OCI-LY3 (cell line): ENCODE results near the gene LAMC2.

Source experiments
- H2AFZ ChIP-seq: fragments of 200-600, 300-600 bp; shearing (Covaris generic); 2 replicates; pipeline ENCODE4 v1.6.0; 2014; ENCODE audit warnings: antibody characterized with exemption, low read depth, low read length
- H3K27ac ChIP-seq: fragments of 200-600, 300-600 bp; sonication (generic); 2 replicates; pipeline ENCODE4 v1.5.1; 2014; ENCODE audit warnings: mild to moderate bottlenecking, low read length, moderate library complexity, mixed read lengths
- H3K27me3 ChIP-seq: fragments of 200-600, 300-600 bp; sonication (generic); 2 replicates; pipeline ENCODE4 v1.6.1; 2014; ENCODE audit warnings: low read depth, low read length, mixed read lengths
- H3K36me3 ChIP-seq: fragments of 200-600, 300-600 bp; sonication (generic); replicated peaks from 2 replicates; pipeline ENCODE3; 2014; ENCODE audit warnings: low read depth, low read length, mixed read lengths
- H3K4me1 ChIP-seq: fragments of 300-600, 200-600 bp; sonication (generic); 2 replicates; pipeline ENCODE4 v1.6.1; 2014; ENCODE audit warnings: low read length, mixed read lengths
- H3K4me2 ChIP-seq: fragments of 200-600, 300-600 bp; sonication (generic); 2 replicates; pipeline ENCODE4 v1.6.1; 2014; ENCODE audit warnings: low read length, mixed read lengths
- H3K4me3 ChIP-seq: fragments of 300-600, 200-600 bp; sonication (generic); 2 replicates; pipeline ENCODE4 v1.5.1; 2014; ENCODE audit warnings: antibody characterized with exemption, mild to moderate bottlenecking, low read length, moderate library complexity
- H3K79me2 ChIP-seq: fragments of 300-600, 200-600 bp; shearing (Covaris generic); 2 replicates; pipeline ENCODE4 v1.6.1; 2014; ENCODE audit warnings: mild to moderate bottlenecking, low read length, mixed read lengths
- H3K9ac ChIP-seq: fragments of 300-600, 200-600 bp; shearing (Covaris generic); 2 replicates; pipeline ENCODE4 v1.6.0; 2014; ENCODE audit warnings: mild to moderate bottlenecking, low read length, moderate library complexity
- H3K9me3 ChIP-seq: fragments of 200-600, 300-600 bp; shearing (Covaris generic); 2 replicates; pipeline ENCODE4 v1.6.1; 2014; ENCODE audit warnings: low read length, mixed read lengths; ENCODE audit not compliant: insufficient read depth
- H4K20me1 ChIP-seq: fragments of 200-600, 300-600 bp; sonication (generic); 2 replicates; pipeline ENCODE4 v1.6.1; 2016; ENCODE audit warnings: low read length, mixed read lengths; ENCODE audit not compliant: insufficient read depth
- EZH2phosphoT487 ChIP-seq: fragments of 200-600 bp; shearing (Covaris generic); IDR thresholded peaks from 2 replicates; pipeline ENCODE4 v1.6.1; 2018; ENCODE audit warnings: antibody characterized with exemption, mixed run types, low read depth
- TF ChIP-seq, protein P1 (sequence below): fragments of 200-600, 300-600 bp; sonication (generic); IDR thresholded peaks from 2 replicates; pipeline ENCODE4 v1.5.1; 2014; ENCODE audit warnings: antibody characterized with exemption, low read length, low read depth

Gene LAMC2

GRCh38 chr1:183281553-183282091 lies 95.6 kb downstream of the LAMC2 start:
- Histone ChIP-seq H3K27me3 (peaks cover 30% of the 10 kb centered on the region), H2AFZ (no peak overlapping the region), H3K79me2 (no peaks in the 10 kb centered on the region), H3K4me1 (no peaks in the 10 kb centered on the region), H3K9me3 (no peaks in the 10 kb centered on the region), H3K9ac (no peak overlapping the region), H3K36me3 (no peaks in the 10 kb centered on the region), H3K27ac (no peak overlapping the region), H4K20me1 (no peaks in the 10 kb centered on the region), H3K4me3 (no peak overlapping the region), H3K4me2 (no peak overlapping the region)
- TF ChIP-seq, protein P1, sequence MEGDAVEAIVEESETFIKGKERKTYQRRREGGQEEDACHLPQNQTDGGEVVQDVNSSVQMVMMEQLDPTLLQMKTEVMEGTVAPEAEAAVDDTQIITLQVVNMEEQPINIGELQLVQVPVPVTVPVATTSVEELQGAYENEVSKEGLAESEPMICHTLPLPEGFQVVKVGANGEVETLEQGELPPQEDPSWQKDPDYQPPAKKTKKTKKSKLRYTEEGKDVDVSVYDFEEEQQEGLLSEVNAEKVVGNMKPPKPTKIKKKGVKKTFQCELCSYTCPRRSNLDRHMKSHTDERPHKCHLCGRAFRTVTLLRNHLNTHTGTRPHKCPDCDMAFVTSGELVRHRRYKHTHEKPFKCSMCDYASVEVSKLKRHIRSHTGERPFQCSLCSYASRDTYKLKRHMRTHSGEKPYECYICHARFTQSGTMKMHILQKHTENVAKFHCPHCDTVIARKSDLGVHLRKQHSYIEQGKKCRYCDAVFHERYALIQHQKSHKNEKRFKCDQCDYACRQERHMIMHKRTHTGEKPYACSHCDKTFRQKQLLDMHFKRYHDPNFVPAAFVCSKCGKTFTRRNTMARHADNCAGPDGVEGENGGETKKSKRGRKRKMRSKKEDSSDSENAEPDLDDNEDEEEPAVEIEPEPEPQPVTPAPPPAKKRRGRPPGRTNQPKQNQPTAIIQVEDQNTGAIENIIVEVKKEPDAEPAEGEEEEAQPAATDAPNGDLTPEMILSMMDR = peak; percentile 95
- TF ChIP-seq EZH2phosphoT487 = no peak

GRCh38 chr1:183282101-183282855 lies 96.2 kb downstream of the LAMC2 start:
- Histone ChIP-seq H3K27me3 (peaks cover 30% of the 10 kb centered on the region), H2AFZ (no peak overlapping the region), H3K4me1 (no peaks in the 10 kb centered on the region), H3K36me3 (no peaks in the 10 kb centered on the region), H3K4me3 (no peak overlapping the region), H3K9ac (no peak overlapping the region), H3K27ac (no peak overlapping the region), H3K4me2 (no peak overlapping the region), H4K20me1 (no peaks in the 10 kb centered on the region), H3K9me3 (no peaks in the 10 kb centered on the region), H3K79me2 (no peaks in the 10 kb centered on the region)
- TF ChIP-seq EZH2phosphoT487 = no peak
- TF ChIP-seq, protein P1 = no peak

DNA sequence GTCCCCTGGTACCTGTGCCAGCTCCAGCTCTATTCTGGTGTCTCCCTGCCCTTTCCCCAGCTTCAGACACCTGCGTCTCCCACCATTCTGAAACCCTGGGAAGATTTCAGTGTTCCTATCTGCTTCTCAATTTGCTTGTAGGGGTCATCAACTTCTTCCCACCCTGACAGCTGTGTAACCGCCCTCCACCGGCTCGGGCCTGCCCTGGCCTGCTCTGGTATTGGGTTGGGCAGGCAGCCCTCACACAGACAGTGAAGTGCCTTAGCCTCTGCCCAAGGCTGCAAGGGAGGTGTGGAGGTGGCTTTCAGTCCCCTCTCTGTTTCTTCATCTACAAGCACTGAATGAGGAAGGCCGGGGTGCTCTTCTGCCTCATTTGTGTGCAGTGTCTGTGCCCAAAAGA lies 97.2 kb downstream of the LAMC2 start:
- Histone ChIP-seq H2AFZ (no peak overlapping the region), H4K20me1 (no peaks in the 10 kb centered on the region), H3K27me3 (peaks cover 26% of the 10 kb centered on the region), H3K9ac (no peak overlapping the region), H3K27ac (no peak overlapping the region), H3K9me3 (no peaks in the 10 kb centered on the region), H3K4me2 (no peak overlapping the region), H3K4me1 (no peaks in the 10 kb centered on the region), H3K36me3 (no peaks in the 10 kb centered on the region), H3K79me2 (no peaks in the 10 kb centered on the region), H3K4me3 (no peak overlapping the region)
- TF ChIP-seq, protein P1 = no peak
- TF ChIP-seq EZH2phosphoT487 = no peak

GRCh38 chr1:183284086-183284485 lies 98.0 kb downstream of the LAMC2 start:
- no peaks in the 10 kb centered on the region for H4K20me1 ChIP-seq
- no peaks in the 10 kb centered on the region for H3K9me3 ChIP-seq

More at GRCh38 chr1:183284086-183284485, 98.0 kb downstream of the LAMC2 start:
- Histone ChIP-seq H3K4me3 (no peak overlapping the region), H3K36me3 (no peaks in the 10 kb centered on the region), H3K27ac (no peak overlapping the region), H2AFZ (no peak overlapping the region), H3K9ac (no peak overlapping the region), H3K4me1 (no peaks in the 10 kb centered on the region), H3K27me3 (peaks cover 32% of the 10 kb centered on the region), H3K4me2 (no peak overlapping the region), H3K79me2 (no peaks in the 10 kb centered on the region)
- TF ChIP-seq, protein P1 = no peak
